GM12878 (cell line): ENCODE data around the gene AFAP1L2. TPM values are rescaled to one million over a fixed set of nuclear protein-coding genes. Genes with fewer than 3 reads are reported as not detected.
A peak's percentile ranks its signal among the peaks of the same experiment; 100 is the strongest.

Source experiments
- ATAC-seq: fragments of 200-7000 bp; cut with Tn5 transposase; 3 replicates; pipeline ENCODE4 v1.9.1; 2020; ENCODE audit warnings: mild to moderate bottlenecking, moderate library complexity
- BruUV-seq: library from RNA; stranded (reverse); fragments of 400-500 nt; replicated peaks from 2 replicates; lab custom pipeline; 2021; lab: Mats Ljungman, UMichigan
- CTCF ChIA-PET: fragments of 300-600 bp; sonication (Branson Sonifier 250); formaldehyde crosslinking; extraction: SDS; loops from one replicate; lab custom pipeline; 2021; ENCODE audit warnings: inconsistent platforms; lab: Yijun Ruan, JAX
- POLR2A ChIA-PET: fragments of 350-600 bp; formaldehyde crosslinking; extraction: SDS; loops from one replicate; lab custom pipeline; 2021; ENCODE audit warnings: inconsistent platforms; lab: Charles Lee
- RAD21 ChIA-PET: fragments of 300-600 bp; sonication (Branson Sonifier 250); formaldehyde crosslinking; loops from one replicate; lab custom pipeline; 2023; ENCODE audit warnings: antibody characterized with exemption; ENCODE audit not compliant: unreplicated experiment; lab: Charles Lee
- SMC1A ChIA-PET: fragments of 300-600 bp; sonication (Branson Sonifier 250); formaldehyde crosslinking; loops from one replicate; lab custom pipeline; 2023; ENCODE audit not compliant: unreplicated experiment, uncharacterized antibody; lab: Charles Lee
- DNase-seq: peaks from one replicate; pipeline ENCODE4 v3.0.0-alpha.2; 2011; ENCODE audit warnings: low read depth, low spot score
- FAIRE-seq: peaks from 3 replicates; lab custom pipeline; 2011; peaks lifted over from hg19 to GRCh38; lab: Jason Lieb, UNC
- H2AFZ ChIP-seq: 2 replicates; pipeline ENCODE4 v1.6.0; 2011; ENCODE audit warnings: low read depth, low read length, control low read depth; ENCODE audit not compliant: control insufficient read depth
- H3K27ac ChIP-seq: 2 replicates; pipeline ENCODE4 v1.5.1; 2011; ENCODE audit warnings: control low read depth; ENCODE audit not compliant: control insufficient read depth, insufficient read depth
- H3K27me3 ChIP-seq, 2 experiments: replicated peaks in 1 of 2; 2 replicates each; pipeline versions ENCODE4 v1.6.0 to v1.6.1; 2011; ENCODE audit warnings: low read length in 1 of 2; ENCODE audit not compliant: control insufficient read depth in 2 of 2, insufficient read depth in 2 of 2
- H3K36me3 ChIP-seq, 2 experiments: 2 replicates each; pipeline ENCODE4 v1.5.1; 2011; ENCODE audit warnings: low read length in 1 of 2; ENCODE audit not compliant: control insufficient read depth in 2 of 2, insufficient read depth in 2 of 2
- H3K4me1 ChIP-seq: 2 replicates; pipeline ENCODE4 v1.6.1; 2011; ENCODE audit warnings: mild to moderate bottlenecking, low read length, moderate library complexity, mixed read lengths; ENCODE audit not compliant: control insufficient read depth, insufficient read depth
- H3K4me2 ChIP-seq: 2 replicates; pipeline ENCODE4 v1.6.0; 2011; ENCODE audit warnings: control low read depth; ENCODE audit not compliant: control insufficient read depth, insufficient read depth
- H3K4me3 ChIP-seq: fragments of 200-600 bp; sonication (generic); 2 replicates; pipeline ENCODE4 v1.5.1; 2016
- H3K79me2 ChIP-seq: 2 replicates; pipeline ENCODE4 v1.6.0; 2011; ENCODE audit warnings: low read length; ENCODE audit not compliant: control insufficient read depth, insufficient read depth
- H3K9ac ChIP-seq: 2 replicates; pipeline ENCODE4 v1.8.0; 2011; ENCODE audit warnings: low read length, control low read depth, mixed read lengths; ENCODE audit not compliant: control insufficient read depth, insufficient read depth
- H3K9me3 ChIP-seq: replicated peaks from 3 replicates; pipeline ENCODE4 v1.5.1; 2011; ENCODE audit warnings: mild to moderate bottlenecking, low read length; ENCODE audit not compliant: control insufficient read depth, insufficient read depth
- H4K20me1 ChIP-seq: 2 replicates; pipeline ENCODE4 v1.6.0; 2011; ENCODE audit not compliant: control insufficient read depth, insufficient read depth
- LARP7 ChIP-seq: fragments of 450-650 bp; IDR thresholded peaks from 2 replicates; pipeline ENCODE4 v1.6.1; 2017; ENCODE audit warnings: mild to moderate bottlenecking
- PKNOX1 ChIP-seq: fragments of 450-650 bp; IDR thresholded peaks from 2 replicates; pipeline ENCODE4 v1.6.1; 2016; ENCODE audit warnings: mild to moderate bottlenecking
- in situ Hi-C: fragments of 300-500 bp; cut with MboI; formaldehyde crosslinking; loops from 9 replicates; pipeline ENCODE4 v1.14.3; 2018; ENCODE audit warnings: mixed read lengths
- intact Hi-C: fragments of 100-400 bp; cut with micrococcal nuclease; formaldehyde crosslinking; loops from one replicate; pipeline ENCODE4 v1.14.2; 2022; ENCODE audit not compliant: unreplicated experiment
- polyA plus RNA-seq, 11 experiments: library from polyadenylated mRNA; depleted of rRNA in 4 of 11; unstranded in 6 of 11; stranded (reverse) in 5 of 11; fragments of >200 nt; fragmentation: Nextera tagmentation in 4 of 11; fragmentation: Illumina TruSeq in 1 of 11; extraction: Ambion mirVana in 4 of 11; extraction: Trizol in 1 of 11; gene quantifications; 1 replicate in 1 of 11; 2 replicates in 10 of 11; pipeline versions ENCODE4 v1.2.1 to v1.2.3, GENCODE V29; 2011 to 2016; ENCODE audit warnings: inconsistent platforms in 2 of 11, missing spikeins in 2 of 11, low read depth in 1 of 11
- total RNA-seq, 4 experiments: library from RNA; depleted of rRNA in 3 of 4; stranded (reverse); fragments of >200 nt in 3 of 4; fragmentation: Illumina TruSeq in 1 of 4; extraction: Trizol in 1 of 4; gene quantifications; 2 replicates each; pipeline versions ENCODE4 v1.2.1 to v1.2.3, GENCODE V29; 2013 to 2021
- TF ChIP-seq, protein P1 (sequence below), 3 experiments: IDR thresholded peaks in 2 of 3; conservative IDR thresholded peaks in 1 of 3; 2 replicates each; pipeline ENCODE4 v1.5.1; 2011; ENCODE audit warnings: low read depth in 3 of 3, low read length in 3 of 3, mild to moderate bottlenecking in 3 of 3, control low read depth in 2 of 3, moderate library complexity in 2 of 3, inconsistent platforms in 1 of 3, mixed read lengths in 1 of 3; ENCODE audit not compliant: control insufficient read depth in 2 of 3, insufficient read depth in 1 of 3; ENCODE audit errors: extremely low read depth in 1 of 3

AFAP1L2 gene
- total and polyA plus RNA-seq, 10 of the 15 experiments (the other 5 are each of a cell fraction or from before 2014, with no cell fraction given) = 0.03 to 4.0 (median 0.34) TPM

DNA sequence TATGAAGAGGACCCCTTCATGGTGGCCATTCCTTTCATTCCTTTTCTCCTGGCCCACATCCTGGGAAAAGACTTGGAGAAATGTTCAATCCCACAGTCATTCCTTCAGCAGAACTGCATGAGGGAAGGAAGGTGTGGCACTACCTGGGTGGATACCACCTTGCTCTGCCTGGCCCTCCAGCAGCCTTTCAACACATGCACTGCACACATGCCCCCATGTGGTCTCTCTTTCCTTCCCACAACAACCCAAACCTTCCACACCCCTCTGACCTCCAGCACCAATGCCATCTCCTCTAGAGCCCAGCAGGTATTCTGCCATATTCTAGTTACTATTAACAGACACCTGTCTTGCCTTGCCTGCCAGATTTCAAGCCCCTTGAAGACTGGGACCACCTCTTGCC lies 40.5 kb upstream of the AFAP1L2 start:
- TF ChIP-seq LARP7 (no peak), PKNOX1 (no peak)
- TF ChIP-seq, protein P1, sequence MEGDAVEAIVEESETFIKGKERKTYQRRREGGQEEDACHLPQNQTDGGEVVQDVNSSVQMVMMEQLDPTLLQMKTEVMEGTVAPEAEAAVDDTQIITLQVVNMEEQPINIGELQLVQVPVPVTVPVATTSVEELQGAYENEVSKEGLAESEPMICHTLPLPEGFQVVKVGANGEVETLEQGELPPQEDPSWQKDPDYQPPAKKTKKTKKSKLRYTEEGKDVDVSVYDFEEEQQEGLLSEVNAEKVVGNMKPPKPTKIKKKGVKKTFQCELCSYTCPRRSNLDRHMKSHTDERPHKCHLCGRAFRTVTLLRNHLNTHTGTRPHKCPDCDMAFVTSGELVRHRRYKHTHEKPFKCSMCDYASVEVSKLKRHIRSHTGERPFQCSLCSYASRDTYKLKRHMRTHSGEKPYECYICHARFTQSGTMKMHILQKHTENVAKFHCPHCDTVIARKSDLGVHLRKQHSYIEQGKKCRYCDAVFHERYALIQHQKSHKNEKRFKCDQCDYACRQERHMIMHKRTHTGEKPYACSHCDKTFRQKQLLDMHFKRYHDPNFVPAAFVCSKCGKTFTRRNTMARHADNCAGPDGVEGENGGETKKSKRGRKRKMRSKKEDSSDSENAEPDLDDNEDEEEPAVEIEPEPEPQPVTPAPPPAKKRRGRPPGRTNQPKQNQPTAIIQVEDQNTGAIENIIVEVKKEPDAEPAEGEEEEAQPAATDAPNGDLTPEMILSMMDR (IDR thresholded peaks at IDR 0.05 in 2 of 3, conservative IDR thresholded peaks at IDR 0.05 in 1 of 3; ENCODE audit: control insufficient read depth in 2 of 3, extremely low read depth in 1 of 3, insufficient read depth in 1 of 3, low read depth in 3 of 3, low read length in 3 of 3) = 0 out of 6 replicates have a peak, but pooled peaks of 1 of the 3 experiments have one; percentile 1

More for the DNA sequence above, 40.5 kb upstream of the AFAP1L2 start:
- ChIA-PET POLR2A (no interaction called here), CTCF (no interaction called here), RAD21 (no interaction called here), SMC1A (no interaction called here)
- H3K4me3 ChIP-seq = no peak overlapping the region
- no peak overlapping the region for H3K4me2 ChIP-seq
- H3K79me2 ChIP-seq = no peaks in the 10 kb centered on the region
- H3K27ac ChIP-seq = no peak overlapping the region
- no peaks in the 10 kb centered on the region for H3K9me3 ChIP-seq
- H3K9ac ChIP-seq = no peak overlapping the region
- FAIRE-seq (no peak), DNase-seq (no peak), ATAC-seq (no peak)
- no peaks in the 10 kb centered on the region for H3K27me3 ChIP-seq
- in situ Hi-C loops (loop anchor here (25.0 kb wide), 2 partner anchors 92 to 258 kb away; partner anchors contain the start of gene TDRD1), intact Hi-C loops (no loop called here)
- H3K36me3 ChIP-seq = peaks cover 0 to 7% of the 10 kb centered on the region in 2 experiments; a peak in 1 of 4 replicates
- no TSS peak for BruUV-seq
- no peaks in the 10 kb centered on the region for H4K20me1 ChIP-seq
- no peaks in the 10 kb centered on the region for H3K4me1 ChIP-seq
- no peak overlapping the region for H2AFZ ChIP-seq
